GM12878 (cell line): Measurements from ENCODE around the gene LENG1. TPM values are rescaled to one million over a fixed set of nuclear protein-coding genes. Genes with fewer than 3 reads are reported as not detected.

ENCODE experiments used
- ATF7 ChIP-seq: fragments of 450-650 bp; IDR thresholded peaks from 2 replicates; pipeline ENCODE4 v1.6.1; 2016; ENCODE audit warnings: low read depth, mild to moderate bottlenecking
- BHLHE40 ChIP-seq, 2 experiments: fragments of 450-650 bp in 1 of 2; IDR thresholded peaks; 2 replicates each; pipeline ENCODE4 v1.6.1; 2011 to 2017; ENCODE audit warnings: low read depth in 2 of 2, borderline replicate concordance in 1 of 2, improper control_type of control experiment in 1 of 2, low read length in 1 of 2, mild to moderate bottlenecking in 1 of 2
- CBX3 ChIP-seq: fragments of 200-600 bp; sonication (generic); IDR thresholded peaks from 2 replicates; pipeline ENCODE4 v1.6.1; 2016; ENCODE audit warnings: low read depth, borderline replicate concordance
- CREM ChIP-seq: IDR thresholded peaks from 2 replicates; pipeline ENCODE4 v1.6.1; 2014; ENCODE audit warnings: antibody characterized with exemption, low read depth
- FOXK2 ChIP-seq: fragments of 450-650 bp; IDR thresholded peaks from 2 replicates; pipeline ENCODE4 v1.6.1; 2017; ENCODE audit warnings: mild to moderate bottlenecking, moderate library complexity
- HDAC2 ChIP-seq: fragments of 200-600 bp; sonication (generic); IDR thresholded peaks from 2 replicates; pipeline ENCODE4 v1.6.1; 2017
- HDAC6 ChIP-seq: fragments of 200-600 bp; sonication (generic); IDR thresholded peaks from one replicate; pipeline ENCODE4 v1.8.0; 2017; ENCODE audit warnings: antibody characterized with exemption; ENCODE audit not compliant: unreplicated experiment
- LARP7 ChIP-seq: fragments of 450-650 bp; IDR thresholded peaks from 2 replicates; pipeline ENCODE4 v1.6.1; 2017; ENCODE audit warnings: mild to moderate bottlenecking
- MTA2 ChIP-seq: fragments of 450-650 bp; IDR thresholded peaks from 2 replicates; pipeline ENCODE4 v1.6.1; 2016; ENCODE audit warnings: low read depth, mild to moderate bottlenecking, moderate library complexity
- MXI1 ChIP-seq: fragments of 150-350 bp; IDR thresholded peaks from 2 replicates; pipeline ENCODE4 v1.6.1; 2011; ENCODE audit warnings: low read depth, mild to moderate bottlenecking, inconsistent platforms, low read length, improper control_type of control experiment
- MYB ChIP-seq: fragments of 150-350 bp; IDR thresholded peaks from 2 replicates; pipeline ENCODE4 v1.6.1; 2014; ENCODE audit warnings: mild to moderate bottlenecking, low read depth, low read length, borderline replicate concordance
- NR2C2 ChIP-seq: IDR thresholded peaks from 2 replicates; pipeline ENCODE4 v1.6.1; 2011; ENCODE audit warnings: borderline replicate concordance, low read depth; ENCODE audit not compliant: control insufficient read depth, insufficient read length
- NR2F1 ChIP-seq: fragments of 450-650 bp; conservative IDR thresholded peaks from 2 replicates; pipeline ENCODE4 v1.6.1; 2017; ENCODE audit warnings: mild to moderate bottlenecking
- POLR2AphosphoS2 ChIP-seq: IDR thresholded peaks from 2 replicates; pipeline ENCODE4 v1.6.1; 2011; ENCODE audit warnings: low read depth, mild to moderate bottlenecking, low read length, improper control_type of control experiment, moderate library complexity
- RBBP5 ChIP-seq: fragments of 200-600 bp; sonication (generic); conservative IDR thresholded peaks from 2 replicates; pipeline ENCODE4 v1.6.1; 2016
- SREBF2 ChIP-seq: IDR thresholded peaks from 2 replicates; pipeline ENCODE4 v1.6.1; 2012; ENCODE audit warnings: mild to moderate bottlenecking, low read length
- SRF ChIP-seq, 2 experiments: IDR thresholded peaks; 2 replicates each; pipeline ENCODE4 v1.6.1; 2011; ENCODE audit warnings: low read depth in 2 of 2, low read length in 2 of 2, mild to moderate bottlenecking in 1 of 2, moderate library complexity in 1 of 2
- TCF3 ChIP-seq: IDR thresholded peaks from 2 replicates; pipeline ENCODE4 v1.6.1; 2012; ENCODE audit warnings: low read depth, mild to moderate bottlenecking, low read length, borderline replicate concordance; ENCODE audit not compliant: insufficient read depth
- polyA plus RNA-seq, 11 experiments: library from polyadenylated mRNA; depleted of rRNA in 4 of 11; unstranded in 6 of 11; stranded (reverse) in 5 of 11; fragments of >200 nt; fragmentation: Nextera tagmentation in 4 of 11; fragmentation: Illumina TruSeq in 1 of 11; extraction: Ambion mirVana in 4 of 11; extraction: Trizol in 1 of 11; gene quantifications; 1 replicate in 1 of 11; 2 replicates in 10 of 11; pipeline versions ENCODE4 v1.2.1 to v1.2.3, GENCODE V29; 2011 to 2016; ENCODE audit warnings: inconsistent platforms in 2 of 11, missing spikeins in 2 of 11, low read depth in 1 of 11
- total RNA-seq, 4 experiments: library from RNA; depleted of rRNA in 3 of 4; stranded (reverse); fragments of >200 nt in 3 of 4; fragmentation: Illumina TruSeq in 1 of 4; extraction: Trizol in 1 of 4; gene quantifications; 2 replicates each; pipeline versions ENCODE4 v1.2.1 to v1.2.3, GENCODE V29; 2013 to 2021
- TF ChIP-seq, protein P1 (sequence below): IDR thresholded peaks from 2 replicates; pipeline ENCODE4 v1.6.1; 2011; ENCODE audit warnings: low read depth, mild to moderate bottlenecking, low read length, moderate library complexity, borderline replicate concordance; ENCODE audit errors: extremely low read depth
- TF ChIP-seq, protein P2 (sequence below): fragments of 150-350 bp; IDR thresholded peaks from 2 replicates; pipeline ENCODE4 v1.6.1; 2014; ENCODE audit warnings: mild to moderate bottlenecking, low read depth, low read length
- TF ChIP-seq, protein P3 (sequence below): IDR thresholded peaks from 2 replicates; pipeline ENCODE4 v1.6.1; 2011; ENCODE audit warnings: borderline replicate concordance, low read depth, mild to moderate bottlenecking, moderate library complexity, low read length; ENCODE audit not compliant: insufficient read depth, poor library complexity, severe bottlenecking
- TF ChIP-seq, protein P4 (sequence below): fragments of 450-650 bp; IDR thresholded peaks from 2 replicates; pipeline ENCODE4 v1.6.1; 2018; ENCODE audit warnings: borderline replicate concordance, mild to moderate bottlenecking; ENCODE audit not compliant: partially characterized antibody
- TF ChIP-seq, protein P5 (sequence below): IDR thresholded peaks from 2 replicates; pipeline ENCODE4 v1.6.1; 2012; ENCODE audit warnings: low read length, inconsistent platforms

LENG1 gene
- total and polyA plus RNA-seq, 10 of the 15 experiments (the other 5 are each of a cell fraction or from before 2014, with no cell fraction given), result 0.21 to 10.8 (median 5.8) TPM

DNA sequence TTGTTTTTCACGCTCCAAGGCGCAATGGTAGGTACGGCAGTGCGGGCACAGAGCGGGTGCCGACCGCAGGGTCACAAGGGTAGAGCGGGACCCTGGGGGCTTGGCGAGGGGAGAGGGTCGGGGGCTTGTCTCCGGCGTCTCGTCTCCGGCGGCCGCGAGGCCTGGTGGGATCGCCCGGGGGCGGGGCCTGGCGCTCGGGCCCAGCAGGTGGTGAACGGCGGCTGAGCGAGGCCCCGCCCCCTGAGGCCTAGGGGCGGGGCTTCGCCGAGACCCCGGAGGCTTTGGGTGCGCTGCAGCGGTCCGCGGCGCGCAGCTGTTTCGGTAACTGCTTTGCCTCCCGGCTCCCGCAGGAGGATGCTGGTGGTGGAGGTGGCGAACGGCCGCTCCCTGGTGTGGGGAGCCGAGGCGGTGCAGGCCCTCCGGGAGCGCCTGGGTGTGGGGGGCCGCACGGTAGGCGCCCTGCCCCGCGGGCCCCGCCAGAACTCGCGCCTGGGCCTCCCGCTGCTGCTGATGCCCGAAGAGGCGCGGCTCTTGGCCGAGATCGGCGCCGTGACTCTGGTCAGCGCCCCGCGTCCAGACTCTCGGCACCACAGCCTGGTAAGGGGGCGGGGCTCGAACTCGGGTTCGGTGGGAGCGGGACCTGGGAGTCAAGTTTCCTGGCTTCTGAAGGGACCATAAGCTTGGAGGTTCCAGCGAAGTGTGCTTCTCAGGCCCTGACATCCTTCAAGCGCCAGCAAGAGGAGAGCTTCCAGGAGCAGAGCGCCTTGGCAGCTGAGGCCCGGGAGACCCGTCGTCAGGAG lies 31.7 kb upstream of the LENG1 start, which contains the start of gene TSEN34 (continued):
- TF ChIP-seq ATF7, result peak; percentile 78; the same call in 1 of the 2 replicates
- TF ChIP-seq POLR2AphosphoS2, result no peak
- TF ChIP-seq, protein P1, sequence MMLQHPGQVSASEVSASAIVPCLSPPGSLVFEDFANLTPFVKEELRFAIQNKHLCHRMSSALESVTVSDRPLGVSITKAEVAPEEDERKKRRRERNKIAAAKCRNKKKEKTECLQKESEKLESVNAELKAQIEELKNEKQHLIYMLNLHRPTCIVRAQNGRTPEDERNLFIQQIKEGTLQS, result no peak
- TF ChIP-seq HDAC2, result no peak
- TF ChIP-seq, protein P2, sequence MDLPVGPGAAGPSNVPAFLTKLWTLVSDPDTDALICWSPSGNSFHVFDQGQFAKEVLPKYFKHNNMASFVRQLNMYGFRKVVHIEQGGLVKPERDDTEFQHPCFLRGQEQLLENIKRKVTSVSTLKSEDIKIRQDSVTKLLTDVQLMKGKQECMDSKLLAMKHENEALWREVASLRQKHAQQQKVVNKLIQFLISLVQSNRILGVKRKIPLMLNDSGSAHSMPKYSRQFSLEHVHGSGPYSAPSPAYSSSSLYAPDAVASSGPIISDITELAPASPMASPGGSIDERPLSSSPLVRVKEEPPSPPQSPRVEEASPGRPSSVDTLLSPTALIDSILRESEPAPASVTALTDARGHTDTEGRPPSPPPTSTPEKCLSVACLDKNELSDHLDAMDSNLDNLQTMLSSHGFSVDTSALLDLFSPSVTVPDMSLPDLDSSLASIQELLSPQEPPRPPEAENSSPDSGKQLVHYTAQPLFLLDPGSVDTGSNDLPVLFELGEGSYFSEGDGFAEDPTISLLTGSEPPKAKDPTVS, result no peak
- TF ChIP-seq, protein P3, sequence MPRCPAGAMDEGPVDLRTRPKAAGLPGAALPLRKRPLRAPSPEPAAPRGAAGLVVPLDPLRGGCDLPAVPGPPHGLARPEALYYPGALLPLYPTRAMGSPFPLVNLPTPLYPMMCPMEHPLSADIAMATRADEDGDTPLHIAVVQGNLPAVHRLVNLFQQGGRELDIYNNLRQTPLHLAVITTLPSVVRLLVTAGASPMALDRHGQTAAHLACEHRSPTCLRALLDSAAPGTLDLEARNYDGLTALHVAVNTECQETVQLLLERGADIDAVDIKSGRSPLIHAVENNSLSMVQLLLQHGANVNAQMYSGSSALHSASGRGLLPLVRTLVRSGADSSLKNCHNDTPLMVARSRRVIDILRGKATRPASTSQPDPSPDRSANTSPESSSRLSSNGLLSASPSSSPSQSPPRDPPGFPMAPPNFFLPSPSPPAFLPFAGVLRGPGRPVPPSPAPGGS, result no peak
- TF ChIP-seq SRF (IDR thresholded peaks at IDR 0.05; ENCODE audit: low read depth in 2 of 2, low read length in 2 of 2), result no peak
- TF ChIP-seq, protein P4, sequence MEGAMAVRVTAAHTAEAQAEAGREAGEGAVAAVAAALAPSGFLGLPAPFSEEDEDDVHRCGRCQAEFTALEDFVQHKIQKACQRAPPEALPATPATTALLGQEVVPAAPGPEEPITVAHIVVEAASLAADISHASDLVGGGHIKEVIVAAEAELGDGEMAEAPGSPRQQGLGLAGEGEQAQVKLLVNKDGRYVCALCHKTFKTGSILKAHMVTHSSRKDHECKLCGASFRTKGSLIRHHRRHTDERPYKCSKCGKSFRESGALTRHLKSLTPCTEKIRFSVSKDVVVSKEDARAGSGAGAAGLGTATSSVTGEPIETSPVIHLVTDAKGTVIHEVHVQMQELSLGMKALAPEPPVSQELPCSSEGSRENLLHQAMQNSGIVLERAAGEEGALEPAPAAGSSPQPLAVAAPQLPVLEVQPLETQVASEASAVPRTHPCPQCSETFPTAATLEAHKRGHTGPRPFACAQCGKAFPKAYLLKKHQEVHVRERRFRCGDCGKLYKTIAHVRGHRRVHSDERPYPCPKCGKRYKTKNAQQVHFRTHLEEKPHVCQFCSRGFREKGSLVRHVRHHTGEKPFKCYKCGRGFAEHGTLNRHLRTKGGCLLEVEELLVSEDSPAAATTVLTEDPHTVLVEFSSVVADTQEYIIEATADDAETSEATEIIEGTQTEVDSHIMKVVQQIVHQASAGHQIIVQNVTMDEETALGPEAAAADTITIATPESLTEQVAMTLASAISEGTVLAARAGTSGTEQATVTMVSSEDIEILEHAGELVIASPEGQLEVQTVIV, result no peak
- no peak for TF ChIP-seq NR2C2
- TF ChIP-seq, protein P5, sequence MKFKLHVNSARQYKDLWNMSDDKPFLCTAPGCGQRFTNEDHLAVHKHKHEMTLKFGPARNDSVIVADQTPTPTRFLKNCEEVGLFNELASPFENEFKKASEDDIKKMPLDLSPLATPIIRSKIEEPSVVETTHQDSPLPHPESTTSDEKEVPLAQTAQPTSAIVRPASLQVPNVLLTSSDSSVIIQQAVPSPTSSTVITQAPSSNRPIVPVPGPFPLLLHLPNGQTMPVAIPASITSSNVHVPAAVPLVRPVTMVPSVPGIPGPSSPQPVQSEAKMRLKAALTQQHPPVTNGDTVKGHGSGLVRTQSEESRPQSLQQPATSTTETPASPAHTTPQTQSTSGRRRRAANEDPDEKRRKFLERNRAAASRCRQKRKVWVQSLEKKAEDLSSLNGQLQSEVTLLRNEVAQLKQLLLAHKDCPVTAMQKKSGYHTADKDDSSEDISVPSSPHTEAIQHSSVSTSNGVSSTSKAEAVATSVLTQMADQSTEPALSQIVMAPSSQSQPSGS, result no peak
- peak; percentile 69 for TF ChIP-seq NR2F1
- TF ChIP-seq MXI1, result peak; percentile 65
- TF ChIP-seq SREBF2, result no peak
- TF ChIP-seq MYB, result no peak
- TF ChIP-seq FOXK2, result peak; percentile 81
- TF ChIP-seq RBBP5, result no peak
- no peak for TF ChIP-seq CBX3
- no peak for TF ChIP-seq CREM
- TF ChIP-seq BHLHE40 (IDR thresholded peaks at IDR 0.05; ENCODE audit: borderline replicate concordance in 1 of 2, low read depth in 2 of 2, low read length in 1 of 2), result peak in 1 of 2 experiments; percentile 69; a peak in 1 of 4 replicates
- no peak for TF ChIP-seq MTA2
- no peak for TF ChIP-seq HDAC6
- peak; percentile 91 for TF ChIP-seq LARP7
- peak; percentile 75; the same call in 1 of the 2 replicates for TF ChIP-seq TCF3
